ENCODE measurements around the gene WNT5B. TPM values are rescaled to one million over a fixed set of nuclear protein-coding genes. Genes with fewer than 3 reads are reported as not detected.

The WNT5B gene
- total RNA-seq, 4 donors from 2014 or later: 11.7 to 34.1 (median 17.6) TPM

DNA sequence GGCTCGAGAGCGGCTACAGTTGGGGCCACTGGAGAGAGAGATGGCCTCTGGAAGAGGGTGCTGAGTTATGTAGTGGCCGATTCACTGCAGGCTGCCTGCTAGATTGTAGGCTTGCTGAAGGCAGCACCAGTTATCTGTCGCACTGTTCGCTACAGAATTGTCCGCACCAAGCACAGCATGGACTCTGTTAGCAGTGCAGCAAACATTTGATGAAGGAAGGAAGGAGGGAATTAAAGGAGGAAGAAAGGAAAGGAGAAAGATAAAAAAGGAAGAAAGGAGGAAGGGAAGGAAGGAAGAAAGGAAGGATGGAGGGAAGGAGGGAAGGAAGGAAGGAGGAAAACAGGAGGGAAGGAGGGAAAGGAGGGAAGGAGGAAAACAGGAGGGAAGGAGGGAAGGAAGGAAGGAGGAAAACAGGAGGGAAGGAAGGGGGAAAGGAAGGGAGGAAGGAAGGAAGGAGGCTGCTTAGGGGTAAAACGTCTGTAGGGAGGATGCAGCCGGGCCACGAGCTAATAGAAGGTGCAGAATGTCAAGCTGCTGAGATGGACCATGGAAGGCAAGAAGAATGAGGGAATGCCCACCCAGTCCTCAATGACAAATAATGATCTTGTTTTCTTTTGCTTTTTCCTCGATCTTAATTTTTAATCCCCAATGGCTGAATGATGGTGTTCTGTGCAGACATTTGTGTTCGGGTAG is 34.6 kb downstream of the WNT5B start:
- no peaks in the 10 kb centered on the region for H3K9me3 ChIP-seq
- no peak for DNase-seq (ENCODE audit: low spot score in 2 of 2)
- H3K27me3 ChIP-seq: no peaks in the 10 kb centered on the region
- H3K36me3 ChIP-seq: no peaks in the 10 kb centered on the region
- peak overlapping the region; percentile 78 to 93 (median 86) for H3K27ac ChIP-seq
- TF ChIP-seq POLR2A (IDR thresholded peaks at IDR 0.05) (peak in 1 of 2 donors; percentile 4), CTCF (IDR thresholded peaks at IDR 0.05) (no peak), EP300 (IDR thresholded peaks at IDR 0.05) (no peak)
- peaks cover 0 to 36% (median 25%) of the 10 kb centered on the region in 4 donors for H3K4me1 ChIP-seq
- no peak overlapping the region for H3K4me3 ChIP-seq
- 89% methylated on average over 11 of the region's 11 CpGs for WGBS, 2 donors

GRCh38 chr12:1665366-1665765 is 36.3 kb downstream of the WNT5B start:
- TF ChIP-seq CTCF (IDR thresholded peaks at IDR 0.05) (no peak), EP300 (IDR thresholded peaks at IDR 0.05) (no peak), POLR2A (IDR thresholded peaks at IDR 0.05) (no peak)
- Histone ChIP-seq H3K27ac (peak overlapping the region in 3 of 4 donors; percentile 22 to 92 (median 73)), H3K4me3 (no peak overlapping the region), H3K27me3 (no peaks in the 10 kb centered on the region), H3K9me3 (no peaks in the 10 kb centered on the region), H3K4me1 (peaks cover 0 to 20% (median 16%) of the 10 kb centered on the region in 4 donors), H3K36me3 (no peaks in the 10 kb centered on the region)
- WGBS, 2 donors: 83 to 93% methylated on average over 2 of the region's 2 CpGs
- DNase-seq (ENCODE audit: low spot score in 2 of 2): no peak

DNA sequence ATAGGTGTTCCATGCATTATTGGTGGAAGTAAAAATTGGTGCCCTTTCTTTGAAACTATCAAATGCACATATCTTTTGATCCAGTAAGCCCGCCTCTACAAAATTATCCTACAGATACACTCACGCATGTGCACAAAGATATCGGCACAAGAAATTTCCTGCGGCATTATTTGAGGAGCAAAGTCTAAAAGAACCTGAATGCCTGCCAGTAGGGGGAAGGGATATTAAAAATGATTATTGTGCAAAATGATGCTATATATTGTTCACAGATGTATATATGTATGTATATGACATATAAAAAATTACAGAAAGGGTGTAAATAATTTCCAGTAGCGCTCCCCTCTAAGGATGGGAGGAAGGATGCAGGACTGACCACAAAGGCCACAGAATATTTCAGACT is 37.2 kb downstream of the WNT5B start:
- no peaks in the 10 kb centered on the region for H3K27me3 ChIP-seq
- TF ChIP-seq EP300 (IDR thresholded peaks at IDR 0.05) (no peak), POLR2A (IDR thresholded peaks at IDR 0.05) (no peak), CTCF (IDR thresholded peaks at IDR 0.05) (no peak)
- 71 to 75% methylated on average over 5 of the region's 5 CpGs for WGBS, 2 donors
- no peak overlapping the region for H3K4me3 ChIP-seq
- no peak for DNase-seq (ENCODE audit: low spot score in 2 of 2)
- H3K9me3 ChIP-seq: no peaks in the 10 kb centered on the region
- H3K27ac ChIP-seq: peak overlapping the region; percentile 75 to 84 (median 80)
- peaks cover 0 to 18% (median 15%) of the 10 kb centered on the region in 4 donors for H3K4me1 ChIP-seq
- H3K36me3 ChIP-seq: no peaks in the 10 kb centered on the region

GRCh38 chr12:1666685-1667162 is 37.7 kb downstream of the WNT5B start:
- Histone ChIP-seq H3K4me1 (peaks cover 0 to 15% (median 14%) of the 10 kb centered on the region in 4 donors), H3K4me3 (no peak overlapping the region), H3K36me3 (no peaks in the 10 kb centered on the region), H3K27me3 (no peaks in the 10 kb centered on the region), H3K9me3 (no peaks in the 10 kb centered on the region), H3K27ac (peak overlapping the region; percentile 75 to 84 (median 80))
- TF ChIP-seq CTCF (IDR thresholded peaks at IDR 0.05) (no peak), POLR2A (IDR thresholded peaks at IDR 0.05) (no peak), EP300 (IDR thresholded peaks at IDR 0.05) (peak in 1 of 2 donors; percentile 29)
- WGBS, 2 donors: 5 to 8% methylated on average over 2 of the region's 2 CpGs
- no peak for DNase-seq (ENCODE audit: low spot score in 2 of 2)

DNA sequence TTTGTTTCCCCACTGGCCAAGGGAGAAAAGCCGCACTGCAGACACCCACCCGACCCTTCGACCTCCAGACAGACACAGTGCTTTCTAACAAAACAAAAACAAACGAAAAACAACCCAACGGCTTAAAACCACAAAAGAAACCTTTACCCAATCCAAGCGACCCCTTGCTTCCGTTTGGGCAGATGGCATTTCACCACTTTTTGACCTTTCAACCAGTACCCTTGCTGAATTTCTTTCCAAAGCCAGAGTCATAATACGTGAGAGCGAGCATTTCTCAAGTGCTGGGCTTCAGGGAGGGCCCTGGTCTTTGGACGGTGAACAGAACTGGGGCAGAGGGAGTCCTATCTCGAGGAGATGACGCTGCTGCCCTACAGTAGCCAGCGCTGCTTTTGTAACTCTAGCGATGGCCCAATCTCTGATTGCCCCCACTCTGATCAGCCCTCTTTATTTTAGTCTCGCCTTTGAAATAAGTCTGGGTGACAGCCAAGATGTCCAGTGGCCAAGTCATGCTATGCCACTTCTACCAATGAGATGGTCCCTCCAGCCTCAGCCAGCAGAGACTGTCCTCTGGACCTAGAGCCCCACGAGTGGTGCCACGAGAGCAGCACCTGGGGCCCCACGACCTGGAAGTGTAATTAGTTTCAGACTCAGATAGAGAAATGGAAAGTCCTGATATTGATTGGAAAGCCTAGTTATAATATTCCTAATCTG is 40.0 kb downstream of the WNT5B start:
- no peaks in the 10 kb centered on the region for H3K27me3 ChIP-seq
- peak overlapping the region; percentile 56 to 83 (median 70) for H3K27ac ChIP-seq
- DNase-seq (ENCODE audit: low spot score in 2 of 2): no peak
- no peaks in the 10 kb centered on the region for H3K9me3 ChIP-seq
- 36 to 39% methylated on average over 18 of the region's 18 CpGs for WGBS, 2 donors
- TF ChIP-seq POLR2A (IDR thresholded peaks at IDR 0.05) (peak in 1 of 2 donors; percentile 16), EP300 (IDR thresholded peaks at IDR 0.05) (peak in 1 of 2 donors; percentile 49), CTCF (IDR thresholded peaks at IDR 0.05) (no peak)
- H3K4me1 ChIP-seq: peaks cover 0 to 15% (median 13%) of the 10 kb centered on the region in 4 donors
- H3K4me3 ChIP-seq: no peak overlapping the region
- H3K36me3 ChIP-seq: no peaks in the 10 kb centered on the region

All from tibial nerve (tissue), 4 donors.